ENCODE measurements around the gene ADIPOR1. TPM values are rescaled to one million over a fixed set of nuclear protein-coding genes. Genes with fewer than 3 reads are reported as not detected.
"Not testable (repeated sequence)": the region's sequence is repeated elsewhere in the genome, so short reads cannot be mapped to it uniquely, and the experiment has no call there.

Gene ADIPOR1
- total RNA-seq = 105 and 188 TPM in 2 replicates
- polyA plus RNA-seq = 130 and 211 TPM in 2 replicates

DNA sequence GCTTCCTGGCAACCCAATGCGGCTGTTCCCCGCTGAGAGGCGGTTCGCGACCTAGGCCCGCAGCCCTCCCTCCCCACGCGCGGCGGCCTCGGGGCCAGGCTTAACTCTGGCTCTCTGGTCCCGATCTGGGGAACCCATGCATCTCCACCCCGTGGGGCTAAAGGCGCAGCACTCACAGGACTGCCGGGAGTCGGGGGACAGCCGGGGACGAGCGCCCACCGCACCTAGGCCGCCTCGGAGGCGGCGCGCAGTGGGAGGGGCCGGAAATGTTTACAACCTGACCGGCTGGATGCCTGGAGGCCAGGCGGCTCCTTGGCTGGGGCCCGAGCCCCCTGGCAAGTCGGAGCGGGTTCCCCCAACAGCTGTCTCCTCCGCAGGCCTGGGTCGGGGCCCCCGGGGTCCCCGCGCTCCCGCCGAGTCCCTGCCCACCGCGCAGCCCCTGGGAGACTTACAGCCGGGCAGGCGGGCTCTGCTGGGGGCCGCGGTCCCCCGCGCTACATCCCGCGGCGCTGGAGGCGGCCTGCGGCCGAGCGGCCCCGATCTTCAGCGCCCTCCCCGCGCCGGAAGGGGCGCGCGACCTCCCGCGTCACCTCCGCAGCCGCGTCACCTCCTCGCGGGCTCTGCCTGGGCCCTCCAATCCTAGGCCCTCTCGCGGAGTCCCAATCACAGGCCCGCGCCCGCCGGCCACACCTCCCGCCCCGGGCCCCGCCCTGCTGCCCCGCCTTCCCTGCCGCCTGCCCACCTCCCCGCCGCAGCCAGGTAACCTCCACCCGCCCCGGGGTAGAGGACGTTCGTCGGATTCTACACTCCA lies at the start of gene ADIPOR1:
Gene ADIPOR1 (minus strand): TSS at position 580 of the 811 bp plus-strand sequence. CDS start 7,242 bp downstream, outside the sequence.
- TF ChIP-seq, protein P1, sequence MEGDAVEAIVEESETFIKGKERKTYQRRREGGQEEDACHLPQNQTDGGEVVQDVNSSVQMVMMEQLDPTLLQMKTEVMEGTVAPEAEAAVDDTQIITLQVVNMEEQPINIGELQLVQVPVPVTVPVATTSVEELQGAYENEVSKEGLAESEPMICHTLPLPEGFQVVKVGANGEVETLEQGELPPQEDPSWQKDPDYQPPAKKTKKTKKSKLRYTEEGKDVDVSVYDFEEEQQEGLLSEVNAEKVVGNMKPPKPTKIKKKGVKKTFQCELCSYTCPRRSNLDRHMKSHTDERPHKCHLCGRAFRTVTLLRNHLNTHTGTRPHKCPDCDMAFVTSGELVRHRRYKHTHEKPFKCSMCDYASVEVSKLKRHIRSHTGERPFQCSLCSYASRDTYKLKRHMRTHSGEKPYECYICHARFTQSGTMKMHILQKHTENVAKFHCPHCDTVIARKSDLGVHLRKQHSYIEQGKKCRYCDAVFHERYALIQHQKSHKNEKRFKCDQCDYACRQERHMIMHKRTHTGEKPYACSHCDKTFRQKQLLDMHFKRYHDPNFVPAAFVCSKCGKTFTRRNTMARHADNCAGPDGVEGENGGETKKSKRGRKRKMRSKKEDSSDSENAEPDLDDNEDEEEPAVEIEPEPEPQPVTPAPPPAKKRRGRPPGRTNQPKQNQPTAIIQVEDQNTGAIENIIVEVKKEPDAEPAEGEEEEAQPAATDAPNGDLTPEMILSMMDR (IDR thresholded peaks at IDR 0.05; ENCODE audit: low read depth, low read length) = no peak
- no peaks in the 10 kb centered on the region for H3K27me3 ChIP-seq
- peaks cover 3% of the 10 kb centered on the region for H3K36me3 ChIP-seq
- peak within 1 kb of the TSS; percentile 91 for H3K27ac ChIP-seq
- H3K9me3 ChIP-seq (ENCODE audit: low read depth) = no peaks in the 10 kb centered on the region
- peaks cover 10% of the 10 kb centered on the region for H3K4me1 ChIP-seq (ENCODE audit: low read depth)
- DNase-seq (ENCODE audit: low read depth in 1 of 2, low spot score in 1 of 2) = peak; percentile 87 to 93
- H3K4me3 ChIP-seq = peak within 1 kb of the TSS; percentile 93

DNA sequence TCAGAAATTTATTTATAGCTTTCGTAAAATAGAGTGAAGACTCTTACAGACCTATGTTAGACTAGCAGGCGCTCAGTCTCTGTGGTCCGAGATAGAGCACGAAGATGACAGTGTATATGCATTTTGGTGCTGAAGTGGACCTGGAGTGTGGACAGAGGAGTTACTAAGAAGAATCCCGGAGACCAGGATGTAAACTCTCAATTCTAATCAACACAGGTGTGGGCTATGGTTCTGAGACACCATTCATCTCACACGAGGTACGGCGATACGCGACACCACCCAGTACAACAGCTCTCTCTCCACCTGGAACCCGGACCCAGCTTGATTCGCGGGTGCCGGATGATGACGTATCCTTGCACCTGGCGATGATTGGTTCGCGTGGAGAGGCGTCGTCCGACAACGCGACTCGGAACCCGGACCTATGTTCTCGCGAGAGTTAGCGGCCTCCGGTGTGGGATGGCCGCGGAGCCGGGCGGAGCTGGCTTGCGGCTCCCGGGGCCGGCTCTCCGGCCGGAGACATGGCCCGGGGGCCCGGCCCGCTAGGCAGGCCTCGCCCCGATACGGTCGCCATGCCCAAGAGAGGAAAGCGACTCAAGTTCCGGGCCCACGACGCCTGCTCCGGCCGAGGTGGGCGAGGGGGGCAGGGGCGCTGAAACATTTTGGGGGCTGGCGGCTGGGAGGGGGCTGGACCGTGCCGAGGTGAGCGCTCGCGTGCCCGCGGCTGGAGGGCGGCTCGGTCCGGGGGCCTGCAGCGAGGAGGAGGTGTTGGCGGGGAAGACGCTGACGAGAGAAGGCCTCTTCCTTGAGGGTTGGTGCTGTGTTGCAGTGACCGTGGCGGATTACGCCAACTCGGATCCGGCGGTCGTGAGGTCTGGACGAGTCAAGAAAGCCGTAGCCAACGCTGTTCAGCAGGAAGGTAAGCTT lies 49.1 kb upstream of the ADIPOR1 start, which contains the start of gene TMEM183A:
Gene TMEM183A (plus strand): TSS at position 427 of the 924 bp plus-strand sequence. CDS start 92 bp downstream, at position 519.
- Histone ChIP-seq H3K27ac (peak within 1 kb of the TSS; percentile 96), H3K36me3 (peaks cover 27% of the 10 kb centered on the region), H3K9me3 (ENCODE audit: low read depth) (no peaks in the 10 kb centered on the region), H3K4me3 (peak within 1 kb of the TSS; percentile 68), H3K4me1 (ENCODE audit: low read depth) (peaks cover 5% of the 10 kb centered on the region), H3K27me3 (no peaks in the 10 kb centered on the region)
- DNase-seq (ENCODE audit: low read depth in 1 of 2, low spot score in 1 of 2) = peak; percentile 98
- TF ChIP-seq, protein P1 (IDR thresholded peaks at IDR 0.05; ENCODE audit: low read depth, low read length) = no peak

GRCh38 chr1:203005395-203006142 lies 47.5 kb upstream of the ADIPOR1 start:
- not testable (repeated sequence) for H3K9me3 ChIP-seq (ENCODE audit: low read depth); H3K4me3 ChIP-seq; H3K27me3 ChIP-seq; H3K4me1 ChIP-seq (ENCODE audit: low read depth); DNase-seq (ENCODE audit: low read depth in 1 of 2, low spot score in 1 of 2)
- Histone ChIP-seq H3K36me3 (peaks cover 18% of the 10 kb centered on the region), H3K27ac (peak overlapping the region; percentile 96)

DNA sequence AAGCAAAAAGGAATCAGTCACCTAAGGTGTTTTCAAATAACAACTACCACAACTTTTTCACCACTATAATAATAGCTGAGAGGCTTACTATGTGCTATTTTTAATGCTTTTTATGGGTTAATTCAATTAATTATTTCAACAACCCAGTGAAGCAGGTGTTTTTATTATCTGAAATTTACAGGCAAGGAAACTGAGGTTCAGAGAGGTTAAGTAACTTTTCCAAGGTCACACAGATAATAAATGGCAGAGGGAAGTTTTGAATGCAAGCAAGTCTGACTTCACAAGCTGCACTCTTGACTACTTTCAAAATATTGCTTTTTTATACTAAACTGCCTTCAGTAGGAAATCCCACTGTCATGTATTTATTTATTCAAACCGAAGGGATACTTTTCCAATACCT lies 44.8 kb upstream of the ADIPOR1 start:
- Histone ChIP-seq H3K4me1 (ENCODE audit: low read depth) (no peaks in the 10 kb centered on the region), H3K4me3 (no peak overlapping the region), H3K36me3 (no peaks in the 10 kb centered on the region), H3K27me3 (no peaks in the 10 kb centered on the region), H3K27ac (no peak overlapping the region), H3K9me3 (ENCODE audit: low read depth) (no peaks in the 10 kb centered on the region)
- TF ChIP-seq, protein P1 (IDR thresholded peaks at IDR 0.05; ENCODE audit: low read depth, low read length) = no peak
- no peak for DNase-seq (ENCODE audit: low read depth in 1 of 2, low spot score in 1 of 2)

GRCh38 chr1:203001986-203002385 lies 43.9 kb upstream of the ADIPOR1 start:
- peaks cover 7% of the 10 kb centered on the region for H3K27me3 ChIP-seq
- no peaks in the 10 kb centered on the region for H3K9me3 ChIP-seq (ENCODE audit: low read depth)
- H3K27ac ChIP-seq = no peak overlapping the region
- no peak for DNase-seq (ENCODE audit: low read depth in 1 of 2, low spot score in 1 of 2)
- H3K4me1 ChIP-seq (ENCODE audit: low read depth) = no peaks in the 10 kb centered on the region
- TF ChIP-seq, protein P1 (IDR thresholded peaks at IDR 0.05; ENCODE audit: low read depth, low read length) = no peak
- H3K4me3 ChIP-seq = no peak overlapping the region
- H3K36me3 ChIP-seq = no peaks in the 10 kb centered on the region
